Vagina (tissue), 2 donors: ENCODE results near the gene BST2.

Source experiments
- CTCF ChIP-seq, 3 experiments: fragments of 450-650 bp in 2 of 3; fragments of 200-600 bp in 1 of 3; sonication (generic) in 1 of 3; IDR thresholded peaks; one replicate each; pipeline ENCODE4 v1.5.1; 2017 to 2019; ENCODE audit warnings: antibody characterized with exemption in 3 of 3, mild to moderate bottlenecking in 2 of 3, moderate library complexity in 2 of 3
- POLR2A ChIP-seq, 2 donors: fragments of 450-650 bp; IDR thresholded peaks; one replicate each; pipeline ENCODE4 v1.6.1; 2017; ENCODE audit warnings: antibody characterized with exemption in 2 of 2, mild to moderate bottlenecking in 2 of 2, moderate library complexity in 2 of 2

- TF ChIP-seq POLR2A (IDR thresholded peaks at IDR 0.05) (no peak), CTCF (IDR thresholded peaks at IDR 0.05) (peak in 2 of 3 experiments; percentile 36 to 58)
Measured at GRCh38 chr19:17394891-17395415, 10.5 kb downstream of the BST2 start.
